Transverse colon (tissue), 4 donors: Measurements from ENCODE around the gene TBCD.

Source experiments
- CTCF ChIP-seq, 5 experiments: fragments of 200-600 bp in 3 of 5; fragments of 450-650 bp in 2 of 5; sonication (generic) in 3 of 5; IDR thresholded peaks; 1 replicate in 2 of 5; 2 replicates in 3 of 5; pipeline ENCODE4 v1.5.1; 2016 to 2017; ENCODE audit warnings: antibody characterized with exemption in 5 of 5, inconsistent platforms in 3 of 5, mild to moderate bottlenecking in 2 of 5, moderate library complexity in 1 of 5
- POLR2A ChIP-seq: fragments of 450-650 bp; IDR thresholded peaks from one replicate; pipeline ENCODE4 v1.6.1; 2016; ENCODE audit warnings: antibody characterized with exemption, mild to moderate bottlenecking, moderate library complexity
- POLR2AphosphoS5 ChIP-seq, 3 donors: sonication (generic); formaldehyde crosslinking; IDR thresholded peaks; one replicate each; pipeline ENCODE4 v1.6.1; 2016; ENCODE audit warnings: antibody characterized with exemption in 3 of 3

GRCh38 chr17:82925336-82925735 lies 173.5 kb downstream of the TBCD start:
- TF ChIP-seq POLR2A (no peak), POLR2AphosphoS5 (IDR thresholded peaks at IDR 0.05) (no peak), CTCF (IDR thresholded peaks at IDR 0.05) (no peak)
